Glutamatergic neuron (in vitro differentiated cells): Measurements from ENCODE around the gene PPIL1. TPM values are rescaled to one million over a fixed set of nuclear protein-coding genes. Genes with fewer than 3 reads are reported as not detected.

Experiments used
- DNase-seq: peaks from one replicate; pipeline ENCODE4 v3.0.0; 2022
- H3K27ac Mint-ChIP-seq: one replicate; pipeline ENCODE4 v1.8.0; 2020; ENCODE audit warnings: mild to moderate bottlenecking, mixed read lengths, inconsistent platforms; ENCODE audit not compliant: unreplicated experiment
- H3K27me3 Mint-ChIP-seq: one replicate; pipeline ENCODE4 v1.8.0; 2020; ENCODE audit warnings: mild to moderate bottlenecking, moderate library complexity, mixed read lengths, inconsistent platforms; ENCODE audit not compliant: unreplicated experiment
- H3K36me3 Mint-ChIP-seq: one replicate; pipeline ENCODE4 v1.8.0; 2020; ENCODE audit warnings: mild to moderate bottlenecking, mixed read lengths, inconsistent platforms; ENCODE audit not compliant: unreplicated experiment
- H3K4me1 Mint-ChIP-seq: one replicate; pipeline ENCODE4 v1.8.0; 2020; ENCODE audit warnings: mild to moderate bottlenecking, low read depth, mixed read lengths, inconsistent platforms; ENCODE audit not compliant: unreplicated experiment
- H3K4me3 Mint-ChIP-seq: one replicate; pipeline ENCODE4 v1.8.0; 2020; ENCODE audit warnings: mild to moderate bottlenecking, mixed read lengths, inconsistent platforms; ENCODE audit not compliant: unreplicated experiment
- H3K9me3 Mint-ChIP-seq: one replicate; pipeline ENCODE4 v1.8.0; 2020; ENCODE audit warnings: mild to moderate bottlenecking, moderate library complexity, mixed read lengths, inconsistent platforms; ENCODE audit not compliant: unreplicated experiment
- CTCF ChIP-seq: fragments of 200-600 bp; sonication (generic); IDR thresholded peaks from one replicate; pipeline ENCODE4 v1.5.0; 2021; ENCODE audit not compliant: partially characterized antibody, unreplicated experiment
- total RNA-seq: library from RNA; stranded (reverse); fragmentation: NEBNext Ultra II Directional; extraction: Animal tissue kit (Norgen Biotek cat#: 25700); gene quantifications from one replicate; pipeline ENCODE4 v1.2.1, GENCODE V29; 2021; ENCODE audit not compliant: unreplicated experiment

The PPIL1 gene
- total RNA-seq, 1 donor from 2014 or later: 28.6 TPM

- no peak overlapping the region for H3K27ac Mint-ChIP-seq
- DNase-seq: no peak
- H3K36me3 Mint-ChIP-seq: no peaks in the 10 kb centered on the region
- TF ChIP-seq CTCF: no peak
- H3K4me1 Mint-ChIP-seq: peaks cover 5% of the 10 kb centered on the region
- H3K4me3 Mint-ChIP-seq: no peak overlapping the region
- H3K27me3 Mint-ChIP-seq: peaks cover 6% of the 10 kb centered on the region
- H3K9me3 Mint-ChIP-seq: peaks cover 4% of the 10 kb centered on the region
Observed at GRCh38 chr6:36862848-36863382, 11.7 kb downstream of the PPIL1 start.

GRCh38 chr6:36862164-36862847 is 12.3 kb downstream of the PPIL1 start:
- no peak for DNase-seq
- Mint-ChIP-seq H3K27ac (no peak overlapping the region), H3K4me1 (peaks cover 5% of the 10 kb centered on the region), H3K27me3 (peaks cover 6% of the 10 kb centered on the region), H3K9me3 (peaks cover 4% of the 10 kb centered on the region), H3K4me3 (no peak overlapping the region), H3K36me3 (no peaks in the 10 kb centered on the region)
- no peak for TF ChIP-seq CTCF

- no peak for DNase-seq
- peaks cover 4% of the 10 kb centered on the region for H3K9me3 Mint-ChIP-seq
- no peak overlapping the region for H3K4me3 Mint-ChIP-seq
- peaks cover 6% of the 10 kb centered on the region for H3K27me3 Mint-ChIP-seq
- H3K27ac Mint-ChIP-seq: no peak overlapping the region
- H3K36me3 Mint-ChIP-seq: no peaks in the 10 kb centered on the region
- no peak for TF ChIP-seq CTCF
- peaks cover 5% of the 10 kb centered on the region for H3K4me1 Mint-ChIP-seq
Observed at GRCh38 chr6:36860126-36860525, 14.5 kb downstream of the PPIL1 start.

- H3K9me3 Mint-ChIP-seq: peaks cover 4% of the 10 kb centered on the region
- DNase-seq: no peak
- no peak overlapping the region for H3K4me3 Mint-ChIP-seq
- no peak for TF ChIP-seq CTCF
- H3K27me3 Mint-ChIP-seq: peaks cover 3% of the 10 kb centered on the region
- H3K4me1 Mint-ChIP-seq: peaks cover 4% of the 10 kb centered on the region
- H3K36me3 Mint-ChIP-seq: no peaks in the 10 kb centered on the region
- H3K27ac Mint-ChIP-seq: no peak overlapping the region
Observed at GRCh38 chr6:36858407-36858981, 16.1 kb downstream of the PPIL1 start.

GRCh38 chr6:36857325-36857724 is 17.3 kb downstream of the PPIL1 start:
- TF ChIP-seq CTCF: no peak
- Mint-ChIP-seq H3K27ac (no peak overlapping the region), H3K4me3 (no peak overlapping the region), H3K36me3 (no peaks in the 10 kb centered on the region), H3K4me1 (peaks cover 2% of the 10 kb centered on the region), H3K9me3 (no peaks in the 10 kb centered on the region), H3K27me3 (no peaks in the 10 kb centered on the region)
- no peak for DNase-seq
